GM12864 (cell line): Measurements from ENCODE around the gene FUZ.

Experiments
- DNase-seq: peaks from one replicate; pipeline ENCODE4 v3.0.0-alpha.2; 2011; ENCODE audit warnings: low read depth
- H3K4me3 ChIP-seq: 2 replicates; pipeline ENCODE4 v1.5.1; 2011; ENCODE audit warnings: mild to moderate bottlenecking, low read depth, low read length, control low read depth
- CTCF ChIP-seq: IDR thresholded peaks from 2 replicates; pipeline ENCODE4 v1.5.1; 2011; ENCODE audit warnings: low read depth, mild to moderate bottlenecking, moderate library complexity, low read length, control low read depth, inconsistent platforms; ENCODE audit errors: missing control alignments

FUZ gene

GRCh38 chr19:49850221-49850486 is 37.1 kb upstream of the FUZ start:
- TF ChIP-seq CTCF: no peak
- peak overlapping the region; percentile 90 for H3K4me3 ChIP-seq
- DNase-seq: no peak

GRCh38 chr19:49849433-49850220 is 36.5 kb upstream of the FUZ start:
- TF ChIP-seq CTCF: no peak
- H3K4me3 ChIP-seq: no peak overlapping the region
- no peak for DNase-seq

GRCh38 chr19:49848938-49849337 is 35.8 kb upstream of the FUZ start:
- no peak overlapping the region for H3K4me3 ChIP-seq
- DNase-seq: no peak
- TF ChIP-seq CTCF: no peak

GRCh38 chr19:49847731-49848696 is 34.9 kb upstream of the FUZ start:
- TF ChIP-seq CTCF: no peak
- no peak for DNase-seq
- H3K4me3 ChIP-seq: no peak overlapping the region

GRCh38 chr19:49846408-49846807 is 33.3 kb upstream of the FUZ start:
- no peak overlapping the region for H3K4me3 ChIP-seq
- no peak for DNase-seq
- TF ChIP-seq CTCF: no peak

- H3K4me3 ChIP-seq: no peak overlapping the region
- TF ChIP-seq CTCF: no peak
- DNase-seq: no peak
Measured at GRCh38 chr19:49845414-49845813, 32.3 kb upstream of the FUZ start.
